ENCODE measurements around the gene HPCAL1.

DNA sequence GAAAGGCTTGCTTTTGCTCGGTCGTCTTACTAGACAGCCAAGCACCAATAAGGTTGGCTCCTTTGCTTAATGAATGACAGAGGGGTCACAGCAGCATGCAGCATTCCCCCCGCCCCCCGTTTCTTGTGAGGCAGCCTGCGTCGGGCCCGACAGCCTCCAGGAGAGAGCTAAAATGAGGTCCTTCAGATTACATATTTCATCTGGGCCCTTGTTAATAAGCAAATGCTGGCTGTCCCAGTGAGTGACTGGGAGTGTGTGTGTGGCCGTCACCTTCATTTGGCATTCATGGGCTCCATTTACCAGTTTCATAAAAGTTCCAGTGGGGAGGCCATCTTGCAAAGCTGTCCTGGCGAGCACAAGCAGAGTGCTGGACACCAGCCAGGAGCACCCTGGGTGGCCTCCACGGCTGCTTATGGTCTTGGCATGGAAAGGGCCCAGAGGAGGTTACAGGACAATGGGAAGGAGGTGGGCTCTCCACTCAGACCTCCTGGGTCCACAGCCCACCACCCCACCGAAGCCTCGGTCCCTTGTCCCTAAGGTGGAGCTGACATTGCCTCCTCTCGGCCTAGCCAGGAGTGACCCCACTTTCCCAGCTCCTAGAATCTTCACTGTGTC, 108.2 kb downstream of the HPCAL1 start:
- TF ChIP-seq, protein P1, sequence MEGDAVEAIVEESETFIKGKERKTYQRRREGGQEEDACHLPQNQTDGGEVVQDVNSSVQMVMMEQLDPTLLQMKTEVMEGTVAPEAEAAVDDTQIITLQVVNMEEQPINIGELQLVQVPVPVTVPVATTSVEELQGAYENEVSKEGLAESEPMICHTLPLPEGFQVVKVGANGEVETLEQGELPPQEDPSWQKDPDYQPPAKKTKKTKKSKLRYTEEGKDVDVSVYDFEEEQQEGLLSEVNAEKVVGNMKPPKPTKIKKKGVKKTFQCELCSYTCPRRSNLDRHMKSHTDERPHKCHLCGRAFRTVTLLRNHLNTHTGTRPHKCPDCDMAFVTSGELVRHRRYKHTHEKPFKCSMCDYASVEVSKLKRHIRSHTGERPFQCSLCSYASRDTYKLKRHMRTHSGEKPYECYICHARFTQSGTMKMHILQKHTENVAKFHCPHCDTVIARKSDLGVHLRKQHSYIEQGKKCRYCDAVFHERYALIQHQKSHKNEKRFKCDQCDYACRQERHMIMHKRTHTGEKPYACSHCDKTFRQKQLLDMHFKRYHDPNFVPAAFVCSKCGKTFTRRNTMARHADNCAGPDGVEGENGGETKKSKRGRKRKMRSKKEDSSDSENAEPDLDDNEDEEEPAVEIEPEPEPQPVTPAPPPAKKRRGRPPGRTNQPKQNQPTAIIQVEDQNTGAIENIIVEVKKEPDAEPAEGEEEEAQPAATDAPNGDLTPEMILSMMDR (IDR thresholded peaks at IDR 0.05) = no peak
- no peak for TF ChIP-seq ZFX (IDR thresholded peaks at IDR 0.05; ENCODE audit: borderline replicate concordance)

All from 22Rv1 (cell line).